HFF-Myc (cell line): ENCODE measurements around the gene ASCL5.

ENCODE experiments used
- DNase-seq: peaks from one replicate; pipeline ENCODE4 v3.0.0-alpha.2; 2011; ENCODE audit warnings: low read depth; ENCODE audit errors: extremely low read depth
- H3K4me3 ChIP-seq: replicated peaks from 2 replicates; pipeline ENCODE4 v1.5.1; 2011; ENCODE audit warnings: low read depth, mild to moderate bottlenecking, control low read depth, low read length
- TF ChIP-seq, protein P1 (sequence below): IDR thresholded peaks from 2 replicates; pipeline ENCODE4 v1.5.1; 2012; ENCODE audit warnings: mild to moderate bottlenecking, low read depth, low read length, control low read depth; ENCODE audit errors: missing control alignments

The ASCL5 gene

DNA sequence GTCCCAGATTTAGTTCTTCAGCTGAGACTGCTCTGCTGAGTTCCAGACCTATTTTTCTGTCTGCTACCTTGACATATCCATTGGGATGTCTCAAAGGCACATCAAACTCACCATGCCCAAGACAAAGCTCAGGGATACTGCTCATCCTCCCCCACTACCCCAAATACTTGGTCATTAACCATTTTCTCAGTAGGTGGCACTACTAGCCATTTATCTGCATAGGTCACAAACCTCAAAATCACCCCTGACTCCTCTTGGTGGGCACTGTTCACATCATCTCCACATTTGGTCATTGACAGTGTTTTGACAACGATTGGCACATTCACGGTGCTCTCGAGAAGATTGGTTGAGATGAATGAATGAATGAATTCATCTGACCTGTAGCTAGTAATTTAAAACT is 46.8 kb downstream of the ASCL5 start:
- DNase-seq = no peak
- H3K4me3 ChIP-seq = no peak overlapping the region
- TF ChIP-seq, protein P1, sequence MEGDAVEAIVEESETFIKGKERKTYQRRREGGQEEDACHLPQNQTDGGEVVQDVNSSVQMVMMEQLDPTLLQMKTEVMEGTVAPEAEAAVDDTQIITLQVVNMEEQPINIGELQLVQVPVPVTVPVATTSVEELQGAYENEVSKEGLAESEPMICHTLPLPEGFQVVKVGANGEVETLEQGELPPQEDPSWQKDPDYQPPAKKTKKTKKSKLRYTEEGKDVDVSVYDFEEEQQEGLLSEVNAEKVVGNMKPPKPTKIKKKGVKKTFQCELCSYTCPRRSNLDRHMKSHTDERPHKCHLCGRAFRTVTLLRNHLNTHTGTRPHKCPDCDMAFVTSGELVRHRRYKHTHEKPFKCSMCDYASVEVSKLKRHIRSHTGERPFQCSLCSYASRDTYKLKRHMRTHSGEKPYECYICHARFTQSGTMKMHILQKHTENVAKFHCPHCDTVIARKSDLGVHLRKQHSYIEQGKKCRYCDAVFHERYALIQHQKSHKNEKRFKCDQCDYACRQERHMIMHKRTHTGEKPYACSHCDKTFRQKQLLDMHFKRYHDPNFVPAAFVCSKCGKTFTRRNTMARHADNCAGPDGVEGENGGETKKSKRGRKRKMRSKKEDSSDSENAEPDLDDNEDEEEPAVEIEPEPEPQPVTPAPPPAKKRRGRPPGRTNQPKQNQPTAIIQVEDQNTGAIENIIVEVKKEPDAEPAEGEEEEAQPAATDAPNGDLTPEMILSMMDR = no peak

DNA sequence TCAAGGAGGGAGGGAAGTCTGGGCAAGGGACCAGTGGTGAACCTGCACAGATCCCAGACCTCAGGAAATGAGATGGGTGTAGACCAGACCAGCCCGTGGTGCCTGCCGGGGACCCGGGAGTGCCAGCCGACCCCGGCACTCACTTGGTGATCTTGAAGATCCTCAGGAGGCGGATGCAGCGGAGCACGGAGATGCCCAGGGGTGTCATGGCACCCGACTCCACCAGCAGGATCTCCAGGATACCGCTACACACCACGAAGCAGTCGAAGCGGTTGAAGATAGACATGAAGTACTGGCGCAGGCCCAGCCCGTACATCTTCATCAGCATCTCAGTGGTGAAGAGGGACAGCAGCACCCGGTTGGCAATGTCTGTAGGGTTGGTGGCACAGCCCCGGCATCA is 49.2 kb downstream of the ASCL5 start:
- TF ChIP-seq, protein P1 = no peak
- DNase-seq = no peak
- H3K4me3 ChIP-seq = no peak overlapping the region

DNA sequence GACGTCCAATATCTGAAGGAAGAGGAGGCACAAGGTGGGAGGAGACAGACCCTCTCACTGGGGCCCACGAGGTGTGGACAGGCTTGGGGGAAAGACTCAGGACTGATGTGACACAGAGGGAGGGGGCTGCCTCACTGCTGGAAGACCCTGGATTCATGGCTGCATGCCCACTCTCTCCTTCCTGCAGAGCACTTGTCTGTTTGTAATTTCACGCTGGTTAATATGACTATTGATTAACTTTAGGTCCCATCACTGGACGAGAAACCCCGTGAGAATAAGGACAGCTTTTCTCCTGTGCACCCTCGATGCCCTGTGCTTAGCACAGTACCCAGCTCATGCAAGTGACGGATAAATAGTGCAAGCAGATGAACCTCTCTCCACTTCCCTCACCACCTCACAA is 49.9 kb downstream of the ASCL5 start:
- DNase-seq = no peak
- TF ChIP-seq, protein P1 = no peak
- H3K4me3 ChIP-seq = no peak overlapping the region

DNA sequence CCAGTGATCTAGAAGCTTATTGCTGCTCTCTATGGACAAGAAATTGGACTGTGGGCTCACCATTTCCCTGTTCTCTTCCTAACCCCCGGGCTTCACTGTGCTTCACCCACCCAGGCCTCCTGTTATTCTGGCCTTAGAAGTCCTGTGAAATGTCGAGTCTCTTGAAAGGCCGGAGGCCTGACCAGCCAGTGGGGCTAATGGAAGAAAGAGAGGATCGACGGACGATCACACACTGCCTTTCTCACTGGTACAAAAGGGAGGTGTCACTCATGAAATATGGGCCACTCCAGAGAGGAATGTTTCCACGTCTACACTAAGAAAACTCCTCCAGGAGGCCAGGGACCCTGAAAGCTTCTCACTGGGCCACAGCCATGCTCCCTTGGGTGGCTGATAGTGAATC is 50.9 kb downstream of the ASCL5 start:
- DNase-seq = no peak
- TF ChIP-seq, protein P1 = no peak

DNA sequence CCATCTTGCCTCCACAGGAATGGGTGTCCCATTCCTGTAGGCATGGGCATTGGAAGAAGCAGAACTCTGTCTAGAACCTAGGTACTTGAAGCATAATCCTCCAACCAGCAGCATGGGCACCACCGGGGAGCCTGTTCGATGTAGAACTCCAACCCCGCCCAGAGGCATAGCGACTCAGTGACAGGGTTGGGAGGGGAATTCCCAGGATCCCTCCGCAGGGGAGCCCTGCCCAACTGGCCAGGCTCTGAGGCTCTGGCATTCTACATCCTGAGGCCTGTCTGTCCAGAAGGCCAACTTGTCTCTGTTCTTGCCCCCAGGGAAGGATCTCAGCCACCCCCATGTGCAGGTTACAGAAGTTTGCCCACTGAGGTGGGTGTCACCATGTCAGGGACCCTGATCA is 53.0 kb downstream of the ASCL5 start:
- no peak for DNase-seq
- TF ChIP-seq, protein P1 = no peak

More for the DNA sequence above, 50.9 kb downstream of the ASCL5 start:
- H3K4me3 ChIP-seq = no peak overlapping the region

DNA sequence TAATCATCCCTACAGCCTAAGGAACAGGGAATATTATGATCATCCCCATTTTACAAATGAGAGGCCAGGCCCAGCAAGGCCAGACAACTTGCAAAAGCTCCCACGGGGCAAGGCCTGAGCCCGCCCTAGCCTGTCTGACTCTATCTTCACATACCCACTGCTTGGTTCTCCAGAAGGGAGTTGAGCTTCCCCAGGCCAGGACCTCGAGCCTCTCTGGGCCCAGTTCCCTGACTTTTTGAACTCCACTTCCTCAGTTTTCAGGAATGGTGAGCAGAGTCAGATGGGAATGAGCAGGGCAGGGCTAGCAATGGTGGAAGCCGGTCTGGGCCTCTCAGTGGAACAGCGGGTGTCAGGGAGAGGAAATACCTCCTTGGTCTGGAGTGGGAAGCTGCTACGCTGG is 54.1 kb downstream of the ASCL5 start:
- TF ChIP-seq, protein P1 = no peak
- no peak for DNase-seq
- H3K4me3 ChIP-seq = no peak overlapping the region

More for the DNA sequence above, 53.0 kb downstream of the ASCL5 start:
- H3K4me3 ChIP-seq = no peak overlapping the region

DNA sequence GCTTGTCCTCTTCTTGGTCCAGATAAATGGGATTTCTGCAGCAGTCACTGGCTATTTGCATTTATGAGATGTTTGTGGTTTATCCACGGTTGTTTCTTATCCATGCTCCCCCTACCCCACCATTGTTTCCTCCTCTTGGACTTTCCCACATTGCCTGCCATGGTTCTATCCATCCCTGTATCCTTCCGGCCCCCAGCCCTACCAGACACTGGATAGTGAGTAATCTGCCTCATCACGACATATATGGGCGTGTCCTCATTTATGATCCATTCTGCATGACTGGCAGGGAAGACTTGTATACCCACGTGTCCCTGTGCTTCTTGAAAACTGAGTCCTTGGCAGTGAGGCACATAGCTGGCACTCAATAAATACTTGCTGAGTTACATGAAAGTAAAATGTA is 54.8 kb downstream of the ASCL5 start:
- TF ChIP-seq, protein P1 = no peak
- DNase-seq = no peak
- H3K4me3 ChIP-seq = no peak overlapping the region
